ENCODE results near the gene HSPG2.

GRCh38 chr1:21848524-21849174, 88.5 kb downstream of the HSPG2 start:
- no peak for TF ChIP-seq CTCF (IDR thresholded peaks at IDR 0.05; ENCODE audit: poor library complexity)
- TF ChIP-seq EZH2 (IDR thresholded peaks at IDR 0.05; ENCODE audit: borderline replicate concordance) = no peak
- no peak for TF ChIP-seq EZH2phosphoT487 (IDR thresholded peaks at IDR 0.05; ENCODE audit: low read depth, severe bottlenecking, unreplicated experiment)
